Measurements from ENCODE around the gene STARD13.

The STARD13 gene

DNA sequence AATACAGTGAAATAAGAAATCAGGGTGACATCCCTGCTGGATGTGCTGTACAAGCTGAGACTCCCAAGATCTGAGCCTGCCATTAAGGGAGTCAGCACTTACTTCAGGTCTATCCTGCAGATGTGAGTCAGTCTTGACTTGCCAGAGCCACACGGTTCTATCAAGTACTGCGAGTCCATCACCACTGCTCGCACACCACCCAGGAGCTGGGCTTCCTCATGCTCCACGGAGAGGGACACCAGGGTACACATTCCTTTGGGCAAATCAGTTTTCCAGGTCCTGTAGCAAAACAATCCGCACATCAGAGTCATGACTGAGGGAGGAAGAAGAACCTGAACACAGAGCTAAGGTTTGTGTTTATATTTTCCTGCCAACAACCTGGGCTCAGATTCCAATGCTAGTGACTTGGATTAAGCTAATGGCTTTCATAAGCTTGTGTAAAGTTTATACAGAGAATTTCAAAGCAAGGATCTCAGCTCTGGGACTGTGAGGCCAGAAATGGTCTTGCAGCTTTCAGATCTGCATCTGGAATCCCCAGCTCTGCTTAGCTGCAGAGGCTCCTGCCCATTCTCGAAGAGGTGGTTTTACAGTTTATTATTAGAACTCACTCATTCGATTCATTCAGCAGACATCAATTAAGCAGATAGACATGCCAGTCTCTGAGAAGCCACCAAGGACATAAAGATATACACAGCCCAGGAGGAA, 178.7 kb downstream of the STARD13 start:
- no peak overlapping the region for H3K27ac ChIP-seq

DNA sequence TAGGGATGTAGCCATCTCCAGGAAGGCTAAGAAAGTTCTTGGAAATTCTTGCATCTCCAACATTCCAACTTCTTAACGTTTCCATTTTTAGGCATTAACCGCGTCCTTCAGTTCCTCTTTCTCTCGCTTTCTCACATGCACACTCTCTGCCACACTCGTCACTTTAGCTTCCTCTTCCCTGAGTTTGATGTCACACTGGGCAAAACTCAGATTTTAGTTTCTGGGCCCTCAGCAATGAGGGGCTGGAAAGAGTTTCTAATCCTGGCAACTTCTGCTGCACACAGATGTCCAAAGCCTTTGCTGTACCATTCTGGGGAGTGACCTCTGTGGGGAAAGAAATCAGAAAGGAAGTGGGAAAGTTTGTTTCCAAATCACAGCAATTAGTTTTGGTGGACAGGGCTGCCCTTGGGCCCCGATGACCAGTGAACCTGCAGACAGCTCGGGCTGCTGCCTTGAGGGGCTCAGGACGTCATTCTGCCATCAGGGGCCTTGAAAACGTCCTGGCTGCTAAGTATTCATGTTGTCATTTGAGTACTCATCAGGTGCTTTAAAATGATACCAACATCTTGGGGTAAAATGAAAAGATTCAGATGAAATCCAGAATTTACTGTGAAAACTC, 180.1 kb downstream of the STARD13 start:
- H3K27ac ChIP-seq: no peak overlapping the region

More for the DNA sequence above, 178.7 kb downstream of the STARD13 start:
- TF ChIP-seq, protein P1, sequence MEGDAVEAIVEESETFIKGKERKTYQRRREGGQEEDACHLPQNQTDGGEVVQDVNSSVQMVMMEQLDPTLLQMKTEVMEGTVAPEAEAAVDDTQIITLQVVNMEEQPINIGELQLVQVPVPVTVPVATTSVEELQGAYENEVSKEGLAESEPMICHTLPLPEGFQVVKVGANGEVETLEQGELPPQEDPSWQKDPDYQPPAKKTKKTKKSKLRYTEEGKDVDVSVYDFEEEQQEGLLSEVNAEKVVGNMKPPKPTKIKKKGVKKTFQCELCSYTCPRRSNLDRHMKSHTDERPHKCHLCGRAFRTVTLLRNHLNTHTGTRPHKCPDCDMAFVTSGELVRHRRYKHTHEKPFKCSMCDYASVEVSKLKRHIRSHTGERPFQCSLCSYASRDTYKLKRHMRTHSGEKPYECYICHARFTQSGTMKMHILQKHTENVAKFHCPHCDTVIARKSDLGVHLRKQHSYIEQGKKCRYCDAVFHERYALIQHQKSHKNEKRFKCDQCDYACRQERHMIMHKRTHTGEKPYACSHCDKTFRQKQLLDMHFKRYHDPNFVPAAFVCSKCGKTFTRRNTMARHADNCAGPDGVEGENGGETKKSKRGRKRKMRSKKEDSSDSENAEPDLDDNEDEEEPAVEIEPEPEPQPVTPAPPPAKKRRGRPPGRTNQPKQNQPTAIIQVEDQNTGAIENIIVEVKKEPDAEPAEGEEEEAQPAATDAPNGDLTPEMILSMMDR (IDR thresholded peaks at IDR 0.05): no peak

DNA sequence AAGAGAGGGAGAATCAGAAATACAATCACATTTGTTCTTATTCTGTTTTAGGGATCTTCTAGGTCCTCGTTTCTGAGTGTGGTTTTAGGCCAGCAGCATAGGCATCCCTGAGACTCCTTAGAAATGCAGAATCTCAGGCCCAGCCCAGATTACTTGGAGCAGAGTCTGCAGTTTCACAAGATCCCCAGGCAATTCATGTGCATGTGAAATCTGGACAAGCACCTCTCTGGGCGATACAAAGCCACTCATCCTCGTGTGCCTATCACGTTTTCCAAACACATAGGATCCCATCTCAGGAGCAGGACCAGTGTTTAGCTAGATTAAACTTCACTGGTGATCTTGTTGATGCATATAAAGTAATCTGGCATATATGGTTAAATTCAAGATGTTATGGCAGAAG, 182.1 kb downstream of the STARD13 start:
- H3K27ac ChIP-seq: no peak overlapping the region
- TF ChIP-seq, protein P1 (IDR thresholded peaks at IDR 0.05): no peak
- no peak for TF ChIP-seq ZFX (IDR thresholded peaks at IDR 0.05; ENCODE audit: borderline replicate concordance)

More for the DNA sequence above, 180.1 kb downstream of the STARD13 start:
- no peak for TF ChIP-seq ZFX (IDR thresholded peaks at IDR 0.05; ENCODE audit: borderline replicate concordance)
- TF ChIP-seq, protein P1 (IDR thresholded peaks at IDR 0.05): no peak

DNA sequence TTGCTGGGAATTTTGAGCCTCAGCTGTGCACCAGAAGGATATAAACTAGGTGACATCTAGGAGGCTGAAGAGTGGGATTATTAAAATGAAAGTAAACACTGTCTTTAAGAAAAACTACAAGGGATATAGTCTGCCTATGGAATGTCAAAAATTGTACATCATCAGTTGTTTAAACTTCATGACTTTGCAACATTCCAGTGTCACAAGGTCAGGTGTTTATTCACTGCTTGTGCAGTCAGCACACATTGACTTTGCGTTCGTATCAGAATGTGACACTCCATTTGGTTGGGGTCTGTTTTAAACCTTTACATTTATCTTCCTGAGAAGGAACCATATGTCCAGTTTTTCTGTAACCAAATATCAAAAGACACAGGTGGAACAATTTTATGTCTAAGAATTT, 183.7 kb downstream of the STARD13 start:
- H3K27ac ChIP-seq: no peak overlapping the region

DNA sequence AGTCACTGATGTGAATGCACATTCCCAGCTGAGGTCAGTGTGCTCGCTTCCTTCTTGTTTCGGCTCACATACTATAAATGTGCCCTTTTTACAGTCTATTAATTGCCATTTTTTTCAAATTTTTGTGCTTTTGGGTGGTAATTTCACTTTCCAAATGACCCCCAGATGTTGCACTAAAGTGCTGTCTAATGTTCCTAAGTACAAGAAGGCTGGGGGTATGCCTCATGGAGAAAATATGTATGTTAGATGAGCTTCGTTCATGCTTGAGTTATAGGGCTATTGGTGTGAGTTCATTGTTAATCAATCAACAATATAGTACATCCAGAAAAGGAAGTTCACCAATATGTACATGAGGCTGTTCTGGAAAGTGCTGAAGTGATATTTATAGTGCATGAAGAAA, 184.7 kb downstream of the STARD13 start:
- TF ChIP-seq ZFX (IDR thresholded peaks at IDR 0.05; ENCODE audit: borderline replicate concordance): no peak
- TF ChIP-seq, protein P1 (IDR thresholded peaks at IDR 0.05): no peak
- no peak overlapping the region for H3K27ac ChIP-seq

More for the DNA sequence above, 183.7 kb downstream of the STARD13 start:
- TF ChIP-seq, protein P1 (IDR thresholded peaks at IDR 0.05): no peak
- TF ChIP-seq ZFX (IDR thresholded peaks at IDR 0.05; ENCODE audit: borderline replicate concordance): no peak

DNA sequence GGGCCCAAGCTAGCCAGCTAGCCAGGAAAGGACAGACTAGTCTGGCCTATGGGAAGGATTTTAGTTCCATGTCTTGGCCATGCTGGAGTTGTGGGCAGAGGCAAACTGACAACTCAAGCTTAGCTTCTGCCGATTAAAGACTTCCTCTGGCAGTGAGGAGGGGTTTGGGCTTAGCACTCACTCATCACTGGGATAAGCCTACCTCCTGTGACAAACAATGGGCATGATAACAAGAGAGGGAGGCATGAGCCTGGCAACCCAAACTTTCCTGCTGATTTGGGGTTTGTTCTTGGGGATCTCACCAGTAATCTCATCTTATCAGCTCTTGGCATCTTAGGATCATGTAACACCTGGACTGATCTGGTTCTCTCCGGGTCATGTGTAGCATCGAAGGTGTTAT, 185.7 kb downstream of the STARD13 start:
- no peak overlapping the region for H3K27ac ChIP-seq
- TF ChIP-seq, protein P1 (IDR thresholded peaks at IDR 0.05): no peak
- TF ChIP-seq ZFX (IDR thresholded peaks at IDR 0.05; ENCODE audit: borderline replicate concordance): no peak

DNA sequence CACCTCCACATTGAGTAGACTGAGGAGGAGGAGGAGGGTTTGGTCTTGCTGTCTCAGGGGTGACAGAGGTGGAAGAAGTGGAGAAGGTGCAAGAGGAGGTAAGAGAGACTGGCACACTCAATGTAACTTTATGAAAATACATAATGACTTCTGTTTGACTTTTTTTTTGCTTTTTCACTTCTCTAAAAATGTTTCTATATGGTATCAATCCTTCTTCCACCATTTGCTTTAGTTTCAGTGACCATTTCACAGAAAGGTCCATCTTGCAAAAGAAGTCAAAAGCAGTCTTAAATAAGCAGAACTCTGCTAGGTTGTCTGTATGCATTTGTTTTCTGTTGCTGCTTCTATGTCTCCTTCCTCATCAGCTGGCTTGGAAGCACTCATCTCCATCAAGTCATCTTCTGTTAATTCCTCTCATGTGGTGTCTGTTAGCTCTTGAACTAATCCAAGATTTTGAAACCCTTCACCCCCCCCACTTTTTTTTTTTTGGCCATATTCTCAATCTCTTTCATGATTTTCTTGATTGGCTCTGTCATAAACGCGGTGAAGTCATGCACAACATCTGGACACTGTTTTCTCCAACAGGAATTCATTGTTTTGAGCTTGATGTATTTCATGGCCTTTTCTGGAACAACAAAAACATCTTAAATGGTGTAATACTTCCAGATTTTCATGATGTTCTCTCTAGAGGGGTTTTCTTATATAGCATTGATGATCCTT, 188.5 kb downstream of the STARD13 start:
- no peak overlapping the region for H3K27ac ChIP-seq
- TF ChIP-seq, protein P1 (IDR thresholded peaks at IDR 0.05): no peak
